Measurements from ENCODE around the gene AGO1.
A peak's percentile ranks its signal among the peaks of the same experiment; 100 is the strongest.

Gene AGO1
- total RNA-seq = 32.2 to 252 (median 139) reads per million in 17 experiments

- peak; percentile 97 to 98 (median 98) for DNase-seq
These were observed at the start of gene AGO1 for GRCh38 chr1:35882945-35883634. Gene AGO1, plus strand, starts transcription at chr1:35883209. Its CDS starts 213 bp downstream, at chr1:35883422.

- DNase-seq = no peak
These were observed 49.6 kb upstream of the AGO1 start for GRCh38 chr1:35833395-35833794.

GRCh38 chr1:35834218-35834617 is 48.8 kb upstream of the AGO1 start:
- DNase-seq = no peak

GRCh38 chr1:35835398-35835797 is 47.6 kb upstream of the AGO1 start:
- peak in 1 of 4 experiments; percentile 7 for DNase-seq

- DNase-seq = no peak
These were observed 46.3 kb upstream of the AGO1 start for GRCh38 chr1:35836734-35837133.

- DNase-seq = peak in 2 of 4 experiments; percentile 69 to 70
These were observed 44.2 kb upstream of the AGO1 start for GRCh38 chr1:35838693-35839245.

GRCh38 chr1:35844826-35845225 is 38.2 kb upstream of the AGO1 start:
- no peak for DNase-seq

GRCh38 chr1:35845766-35846165 is 37.2 kb upstream of the AGO1 start:
- DNase-seq = no peak

- peak; percentile 39 to 78 (median 56) for DNase-seq
These were observed 35.0 kb upstream of the AGO1 start for GRCh38 chr1:35847935-35848565.

GRCh38 chr1:35850051-35850450 is 33.0 kb upstream of the AGO1 start:
- no peak for DNase-seq

GRCh38 chr1:35850716-35851115 is 32.3 kb upstream of the AGO1 start:
- no peak for DNase-seq

- DNase-seq = no peak
These were observed 31.7 kb upstream of the AGO1 start for GRCh38 chr1:35851132-35851869.

GRCh38 chr1:35852241-35852640 is 30.8 kb upstream of the AGO1 start:
- DNase-seq = no peak

- DNase-seq = no peak
These were observed 27.9 kb upstream of the AGO1 start for GRCh38 chr1:35854989-35855700.

- DNase-seq = no peak
These were observed 26.0 kb upstream of the AGO1 start for GRCh38 chr1:35856964-35857363.

- DNase-seq = peak; percentile 47 to 76 (median 70)
These were observed 25.2 kb upstream of the AGO1 start for GRCh38 chr1:35857830-35858229.

- peak; percentile 56 to 85 (median 71) for DNase-seq
These were observed 22.3 kb upstream of the AGO1 start for GRCh38 chr1:35860696-35861095.

GRCh38 chr1:35863136-35863535 is 19.9 kb upstream of the AGO1 start:
- peak in 2 of 4 experiments; percentile 53 to 64 for DNase-seq

GRCh38 chr1:35863881-35864625 is 19.0 kb upstream of the AGO1 start:
- peak; percentile 63 to 83 (median 78) for DNase-seq

- DNase-seq = peak; percentile 62 to 89 (median 80)
These were observed 18.2 kb upstream of the AGO1 start for GRCh38 chr1:35864813-35865212.

GRCh38 chr1:35866991-35867390 is 16.0 kb upstream of the AGO1 start:
- peak; percentile 52 to 81 (median 78) for DNase-seq
